MM.1S (cell line): Measurements from ENCODE around the gene SNTG2.

ENCODE experiments used
- DNase-seq: peaks from one replicate; pipeline ENCODE4 v3.0.0-alpha.2; 2015
- H2AFZ ChIP-seq: fragments of 300-600 bp; sonication (generic); 2 replicates; pipeline ENCODE4 v1.6.0; 2016; ENCODE audit warnings: antibody characterized with exemption, low read length
- H3F3A ChIP-seq: fragments of 300-600 bp; sonication (generic); 2 replicates; pipeline ENCODE4 v1.6.1; 2016; ENCODE audit warnings: mild to moderate bottlenecking, antibody characterized with exemption, low read length, moderate library complexity, mixed read lengths; ENCODE audit not compliant: insufficient read depth
- H3K27ac ChIP-seq: fragments of 300-600 bp; sonication (generic); 2 replicates; pipeline ENCODE4 v1.5.1; 2016; ENCODE audit warnings: mild to moderate bottlenecking, low read length
- H3K27me3 ChIP-seq: fragments of 300-600 bp; sonication (generic); replicated peaks from 2 replicates; pipeline ENCODE4 v1.6.0; 2016; ENCODE audit warnings: low read length; ENCODE audit not compliant: insufficient read depth
- H3K36me3 ChIP-seq: fragments of 300-600 bp; sonication (generic); replicated peaks from 2 replicates; pipeline ENCODE4 v1.6.1; 2016; ENCODE audit warnings: mild to moderate bottlenecking, low read length, mixed read lengths; ENCODE audit not compliant: insufficient read depth
- H3K4me1 ChIP-seq: fragments of 300-600 bp; sonication (generic); 2 replicates; pipeline ENCODE4 v1.6.1; 2016; ENCODE audit warnings: low read length, mixed read lengths
- H3K4me2 ChIP-seq: fragments of 300-600 bp; sonication (generic); 2 replicates; pipeline ENCODE4 v1.6.0; 2016; ENCODE audit warnings: low read depth, low read length
- H3K4me3 ChIP-seq: fragments of 300-600 bp; sonication (generic); 2 replicates; pipeline ENCODE4 v1.5.1; 2016; ENCODE audit warnings: low read length, mixed read lengths
- H3K79me2 ChIP-seq: fragments of 300-600 bp; sonication (generic); 2 replicates; pipeline ENCODE4 v1.6.1; 2016; ENCODE audit warnings: mixed run types, low read length, mixed read lengths
- H3K9ac ChIP-seq: fragments of 300-600 bp; sonication (generic); 2 replicates; pipeline ENCODE4 v1.6.1; 2016; ENCODE audit warnings: low read length, mixed read lengths
- H3K9me2 ChIP-seq: fragments of 300-600 bp; sonication (generic); replicated peaks from 2 replicates; pipeline ENCODE4 v1.6.1; 2016; ENCODE audit warnings: mild to moderate bottlenecking, low read length, mixed read lengths; ENCODE audit not compliant: insufficient read depth
- H3K9me3 ChIP-seq: fragments of 300-600 bp; sonication (generic); replicated peaks from 2 replicates; pipeline ENCODE4 v1.6.1; 2016; ENCODE audit warnings: mild to moderate bottlenecking, low read length, mixed read lengths; ENCODE audit not compliant: insufficient read depth
- H4K20me1 ChIP-seq: fragments of 300-600 bp; sonication (generic); 2 replicates; pipeline ENCODE4 v1.6.1; 2016; ENCODE audit warnings: mild to moderate bottlenecking, low read length, moderate library complexity, mixed read lengths; ENCODE audit not compliant: insufficient read depth
- EZH2 ChIP-seq: fragments of 300-600 bp; sonication (generic); optimal IDR thresholded peaks from 2 replicates; pipeline ENCODE3; 2017; ENCODE audit warnings: low read depth, mild to moderate bottlenecking, antibody characterized with exemption, low read length, mixed read lengths
- EZH2phosphoT487 ChIP-seq: fragments of 300-600 bp; sonication (generic); IDR thresholded peaks from 2 replicates; pipeline ENCODE4 v1.6.1; 2018; ENCODE audit warnings: antibody characterized with exemption, low read length
- TF ChIP-seq, protein P1 (sequence below): fragments of 300-600 bp; sonication (generic); IDR thresholded peaks from 2 replicates; pipeline ENCODE4 v1.5.1; 2016; ENCODE audit warnings: antibody characterized with exemption, low read length, mixed read lengths

SNTG2 gene

DNA sequence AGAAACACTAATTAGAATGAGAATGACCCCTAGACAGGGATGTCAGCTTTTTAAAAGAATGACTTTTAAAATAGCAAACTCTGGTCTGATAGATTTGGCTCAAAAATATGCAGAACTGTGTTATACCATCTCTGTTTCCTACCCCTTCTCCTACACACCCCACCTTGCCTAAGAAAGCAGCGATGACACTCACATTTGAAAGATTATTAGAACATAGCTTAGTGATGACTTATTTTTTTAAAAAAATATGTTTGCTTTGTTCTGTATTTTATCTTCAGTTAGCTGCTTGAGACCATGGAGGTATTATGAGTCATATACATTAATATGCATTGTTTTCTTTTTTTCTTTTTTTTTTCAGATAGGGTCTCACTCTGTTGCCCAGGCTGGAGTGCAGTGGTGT, 286.0 kb downstream of the SNTG2 start:
- no peaks in the 10 kb centered on the region for H3K79me2 ChIP-seq
- TF ChIP-seq, protein P1, sequence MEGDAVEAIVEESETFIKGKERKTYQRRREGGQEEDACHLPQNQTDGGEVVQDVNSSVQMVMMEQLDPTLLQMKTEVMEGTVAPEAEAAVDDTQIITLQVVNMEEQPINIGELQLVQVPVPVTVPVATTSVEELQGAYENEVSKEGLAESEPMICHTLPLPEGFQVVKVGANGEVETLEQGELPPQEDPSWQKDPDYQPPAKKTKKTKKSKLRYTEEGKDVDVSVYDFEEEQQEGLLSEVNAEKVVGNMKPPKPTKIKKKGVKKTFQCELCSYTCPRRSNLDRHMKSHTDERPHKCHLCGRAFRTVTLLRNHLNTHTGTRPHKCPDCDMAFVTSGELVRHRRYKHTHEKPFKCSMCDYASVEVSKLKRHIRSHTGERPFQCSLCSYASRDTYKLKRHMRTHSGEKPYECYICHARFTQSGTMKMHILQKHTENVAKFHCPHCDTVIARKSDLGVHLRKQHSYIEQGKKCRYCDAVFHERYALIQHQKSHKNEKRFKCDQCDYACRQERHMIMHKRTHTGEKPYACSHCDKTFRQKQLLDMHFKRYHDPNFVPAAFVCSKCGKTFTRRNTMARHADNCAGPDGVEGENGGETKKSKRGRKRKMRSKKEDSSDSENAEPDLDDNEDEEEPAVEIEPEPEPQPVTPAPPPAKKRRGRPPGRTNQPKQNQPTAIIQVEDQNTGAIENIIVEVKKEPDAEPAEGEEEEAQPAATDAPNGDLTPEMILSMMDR: no peak
- no peak for TF ChIP-seq EZH2phosphoT487
- no peak for TF ChIP-seq EZH2
- H3K36me3 ChIP-seq: no peaks in the 10 kb centered on the region
- no peaks in the 10 kb centered on the region for H3F3A ChIP-seq
- no peak overlapping the region for H3K4me3 ChIP-seq
- no peaks in the 10 kb centered on the region for H4K20me1 ChIP-seq
- no peak for DNase-seq
- H3K9me3 ChIP-seq: no peaks in the 10 kb centered on the region
- H3K4me2 ChIP-seq: no peak overlapping the region
- H3K27ac ChIP-seq: no peak overlapping the region
- no peak overlapping the region for H2AFZ ChIP-seq
- H3K9me2 ChIP-seq: no peaks in the 10 kb centered on the region
- no peaks in the 10 kb centered on the region for H3K27me3 ChIP-seq
- no peaks in the 10 kb centered on the region for H3K4me1 ChIP-seq
- H3K9ac ChIP-seq: no peak overlapping the region

DNA sequence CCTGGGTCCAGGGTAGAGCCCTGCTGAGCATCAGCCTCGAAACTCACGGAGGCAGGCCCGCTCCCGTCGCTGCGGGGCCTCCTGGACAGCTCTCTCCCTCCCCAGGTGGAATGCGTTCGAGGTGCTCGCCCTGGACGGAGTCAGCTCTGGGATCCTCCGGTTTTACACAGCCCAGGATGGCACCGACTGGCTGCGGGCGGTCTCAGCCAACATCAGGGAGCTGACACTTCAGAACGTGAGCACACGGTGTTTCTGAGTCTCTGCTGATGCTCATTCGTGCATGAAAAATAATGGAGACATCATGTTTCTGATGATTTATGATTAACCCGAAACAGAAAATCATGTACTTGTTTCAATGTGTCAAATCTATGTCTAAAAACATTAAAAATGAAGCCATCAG, 287.1 kb downstream of the SNTG2 start:
- no peak for DNase-seq
- no peak overlapping the region for H3K4me2 ChIP-seq
- H3K36me3 ChIP-seq: no peaks in the 10 kb centered on the region
- no peaks in the 10 kb centered on the region for H3F3A ChIP-seq
- no peaks in the 10 kb centered on the region for H3K9me3 ChIP-seq
- H3K4me1 ChIP-seq: no peaks in the 10 kb centered on the region
- TF ChIP-seq EZH2 (no peak), EZH2phosphoT487 (no peak)
- TF ChIP-seq, protein P1: no peak
- no peak overlapping the region for H2AFZ ChIP-seq
- H3K27ac ChIP-seq: no peak overlapping the region
- H3K9ac ChIP-seq: no peak overlapping the region
- H4K20me1 ChIP-seq: no peaks in the 10 kb centered on the region
- no peaks in the 10 kb centered on the region for H3K9me2 ChIP-seq
- no peak overlapping the region for H3K4me3 ChIP-seq
- H3K27me3 ChIP-seq: no peaks in the 10 kb centered on the region
- H3K79me2 ChIP-seq: no peaks in the 10 kb centered on the region

DNA sequence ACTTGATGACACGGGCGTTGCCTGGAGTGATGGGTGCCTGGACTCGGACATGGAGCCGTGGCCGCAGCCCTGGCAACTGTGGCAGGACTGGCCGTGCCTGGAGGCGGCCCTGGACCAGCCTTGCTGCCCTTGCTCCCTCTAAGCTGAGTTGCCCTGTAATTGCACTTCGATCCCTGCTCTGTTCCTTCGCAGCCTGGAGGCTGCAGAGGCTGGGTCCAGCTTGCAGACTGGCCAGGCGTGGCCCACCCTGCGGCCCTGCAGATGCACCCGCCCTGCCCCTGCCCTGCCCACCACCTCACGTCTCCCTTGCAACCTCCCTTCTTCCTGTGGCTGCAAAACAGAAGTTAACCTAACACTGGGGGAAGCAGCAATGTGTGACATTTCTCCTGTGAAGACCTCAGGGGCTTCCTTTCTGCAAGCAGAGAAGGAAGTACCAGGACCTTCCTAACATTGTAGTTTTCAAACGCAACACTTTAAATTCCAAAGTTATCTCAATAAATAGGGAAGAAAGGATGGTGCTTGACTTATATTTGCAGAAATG, 288.0 kb downstream of the SNTG2 start:
- Histone ChIP-seq H3K4me1 (no peaks in the 10 kb centered on the region), H2AFZ (no peak overlapping the region), H3K79me2 (no peaks in the 10 kb centered on the region), H3F3A (no peaks in the 10 kb centered on the region), H3K9ac (no peak overlapping the region), H4K20me1 (no peaks in the 10 kb centered on the region), H3K36me3 (no peaks in the 10 kb centered on the region), H3K27me3 (no peaks in the 10 kb centered on the region), H3K9me3 (no peaks in the 10 kb centered on the region), H3K4me3 (no peak overlapping the region), H3K9me2 (no peaks in the 10 kb centered on the region), H3K27ac (no peak overlapping the region), H3K4me2 (no peak overlapping the region)
- DNase-seq: no peak
- TF ChIP-seq EZH2phosphoT487 (no peak), EZH2 (no peak)
- TF ChIP-seq, protein P1: no peak
